HepG2 (cell line): ENCODE results near the gene PPP4C. TPM values are rescaled to one million over a fixed set of nuclear protein-coding genes. Genes with fewer than 3 reads are reported as not detected.

Experiments used
- BRCA1 ChIP-seq: sonication (generic); formaldehyde crosslinking; IDR thresholded peaks from 2 replicates; pipeline ENCODE4 v1.4.0; 2020; ENCODE audit warnings: missing genetic modification reagents
- CCDC6 ChIP-seq: sonication (generic); formaldehyde crosslinking; IDR thresholded peaks from 2 replicates; pipeline ENCODE4 v1.8.1; 2022; ENCODE audit warnings: mild to moderate bottlenecking, missing genetic modification reagents, moderate library complexity
- FOSL1 ChIP-seq: sonication (generic); formaldehyde crosslinking; IDR thresholded peaks from 2 replicates; pipeline ENCODE4 v1.9.0; 2021; ENCODE audit warnings: missing genetic modification reagents, borderline replicate concordance
- GTF2F1 ChIP-seq: fragments of 150-350 bp; IDR thresholded peaks from 2 replicates; pipeline ENCODE4 v1.6.1; 2014; ENCODE audit warnings: low read length
- JUND ChIP-seq: sonication (generic); formaldehyde crosslinking; IDR thresholded peaks from 2 replicates; pipeline ENCODE4 v1.8.0; 2022; ENCODE audit warnings: mild to moderate bottlenecking, missing genetic modification reagents
- NFE2 ChIP-seq: sonication (generic); formaldehyde crosslinking; IDR thresholded peaks from 2 replicates; pipeline ENCODE4 v1.4.0; 2020; ENCODE audit warnings: missing genetic modification reagents
- NFYC ChIP-seq: IDR thresholded peaks from 2 replicates; pipeline ENCODE4 v1.6.1; 2016; ENCODE audit warnings: missing genetic modification reagents, missing compliant biosample characterization
- RFXAP ChIP-seq: sonication (generic); formaldehyde crosslinking; IDR thresholded peaks from 2 replicates; pipeline ENCODE4 v1.4.0; 2020; ENCODE audit warnings: missing genetic modification reagents, borderline replicate concordance
- RORA ChIP-seq: sonication (generic); formaldehyde crosslinking; IDR thresholded peaks from 2 replicates; pipeline ENCODE4 v1.5.0; 2020; ENCODE audit warnings: mild to moderate bottlenecking, missing genetic modification reagents, moderate library complexity
- SATB2 ChIP-seq: sonication (generic); formaldehyde crosslinking; IDR thresholded peaks from 2 replicates; pipeline ENCODE4 v1.5.0; 2020; ENCODE audit warnings: missing genetic modification reagents
- YEATS2 ChIP-seq: sonication (generic); formaldehyde crosslinking; IDR thresholded peaks from 2 replicates; pipeline ENCODE4 v1.4.0; 2020; ENCODE audit warnings: missing genetic modification reagents, borderline replicate concordance
- ZBED4 ChIP-seq: sonication (generic); formaldehyde crosslinking; IDR thresholded peaks from 2 replicates; pipeline ENCODE4 v1.4.0; 2020; ENCODE audit warnings: missing genetic modification reagents, borderline replicate concordance
- ZBTB33 ChIP-seq: sonication (generic); formaldehyde crosslinking; IDR thresholded peaks from 2 replicates; pipeline ENCODE4 v1.4.0; 2020; ENCODE audit warnings: missing genetic modification reagents
- ZNF263 ChIP-seq: sonication (generic); formaldehyde crosslinking; IDR thresholded peaks from 2 replicates; pipeline ENCODE4 v1.4.0; 2020; ENCODE audit warnings: missing genetic modification reagents
- ZNF264 ChIP-seq: sonication (generic); formaldehyde crosslinking; IDR thresholded peaks from 2 replicates; pipeline ENCODE4 v1.4.0; 2020; ENCODE audit warnings: missing genetic modification reagents
- ZNF670 ChIP-seq: sonication (generic); formaldehyde crosslinking; IDR thresholded peaks from 2 replicates; pipeline ENCODE4 v1.8.0; 2022; ENCODE audit warnings: mild to moderate bottlenecking, missing genetic modification reagents, borderline replicate concordance
- polyA plus RNA-seq, 8 experiments: library from polyadenylated mRNA; depleted of rRNA in 3 of 8; stranded (reverse) in 7 of 8; unstranded in 1 of 8; fragments of >200 nt; fragmentation: Illumina TruSeq in 4 of 8; extraction: Trizol in 4 of 8; gene quantifications; 2 replicates each; pipeline versions ENCODE4 v1.2.1 to v1.2.3, GENCODE V29; 2011 to 2016; ENCODE audit warnings: low read depth in 4 of 8, missing spikeins in 1 of 8, mixed read lengths in 1 of 8; ENCODE audit not compliant: insufficient read depth in 1 of 8
- total RNA-seq, 5 experiments: library from RNA; depleted of rRNA; stranded (reverse); fragments of >200 nt; fragmentation: Illumina TruSeq; extraction: Trizol; gene quantifications; 2 replicates each; pipeline ENCODE4 v1.2.3, GENCODE V29; 2016; ENCODE audit warnings: low read depth in 1 of 5
- TF ChIP-seq, protein P1 (sequence below): sonication (generic); formaldehyde crosslinking; IDR thresholded peaks from 2 replicates; pipeline ENCODE4 v1.5.0; 2020; ENCODE audit warnings: missing genetic modification reagents, mild to moderate bottlenecking, borderline replicate concordance
- TF ChIP-seq, protein P2 (sequence below): sonication (generic); formaldehyde crosslinking; IDR thresholded peaks from 2 replicates; pipeline ENCODE4 v1.4.0; 2020; ENCODE audit warnings: missing genetic modification reagents, borderline replicate concordance
- TF ChIP-seq, protein P3 (sequence below), 2 experiments: fragments of 450-650 bp in 1 of 2; sonication (generic) in 1 of 2; formaldehyde crosslinking; IDR thresholded peaks; 2 replicates each; pipeline versions ENCODE4 v1.5.0 to v1.8.0; 2020 to 2022; ENCODE audit warnings: mild to moderate bottlenecking in 1 of 2, missing genetic modification reagents in 1 of 2

Gene PPP4C
- total and polyA plus RNA-seq, 2 of the 13 experiments (the other 11 are each of a cell fraction or from before 2014, with no cell fraction given) = 176 to 220 TPM

GRCh38 chr16:30032083-30032819 is 43.5 kb upstream of the PPP4C start (continued):
- TF ChIP-seq FOSL1 (CRISPR knock-in tag) (no peak), ZBTB33 (CRISPR knock-in tag) (peak; percentile 61), RORA (CRISPR knock-in tag) (no peak), SATB2 (CRISPR knock-in tag) (no peak), RFXAP (CRISPR knock-in tag) (no peak), YEATS2 (CRISPR knock-in tag) (no peak), NFE2 (no peak), CCDC6 (no peak), ZBED4 (peak; percentile 72; the same call in 1 of the 2 replicates), ZNF264 (CRISPR knock-in tag) (no peak), BRCA1 (CRISPR knock-in tag) (no peak), ZNF263 (CRISPR knock-in tag) (no peak), NFYC (CRISPR knock-in tag) (no peak), JUND (CRISPR knock-in tag) (no peak), GTF2F1 (no peak), ZNF670 (CRISPR knock-in tag) (no peak)
- TF ChIP-seq, protein P1, sequence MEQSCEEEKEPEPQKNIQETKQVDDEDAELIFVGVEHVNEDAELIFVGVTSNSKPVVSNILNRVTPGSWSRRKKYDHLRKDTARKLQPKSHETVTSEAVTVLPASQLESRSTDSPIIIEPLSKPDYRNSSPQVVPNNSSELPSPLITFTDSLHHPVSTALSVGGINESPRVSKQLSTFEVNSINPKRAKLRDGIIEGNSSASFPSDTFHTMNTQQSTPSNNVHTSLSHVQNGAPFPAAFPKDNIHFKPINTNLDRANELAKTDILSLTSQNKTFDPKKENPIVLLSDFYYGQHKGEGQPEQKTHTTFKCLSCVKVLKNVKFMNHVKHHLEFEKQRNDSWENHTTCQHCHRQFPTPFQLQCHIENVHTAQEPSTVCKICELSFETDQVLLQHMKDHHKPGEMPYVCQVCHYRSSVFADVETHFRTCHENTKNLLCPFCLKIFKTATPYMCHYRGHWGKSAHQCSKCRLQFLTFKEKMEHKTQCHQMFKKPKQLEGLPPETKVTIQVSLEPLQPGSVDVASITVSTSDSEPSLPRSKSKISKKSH = no peak
- TF ChIP-seq, protein P2, sequence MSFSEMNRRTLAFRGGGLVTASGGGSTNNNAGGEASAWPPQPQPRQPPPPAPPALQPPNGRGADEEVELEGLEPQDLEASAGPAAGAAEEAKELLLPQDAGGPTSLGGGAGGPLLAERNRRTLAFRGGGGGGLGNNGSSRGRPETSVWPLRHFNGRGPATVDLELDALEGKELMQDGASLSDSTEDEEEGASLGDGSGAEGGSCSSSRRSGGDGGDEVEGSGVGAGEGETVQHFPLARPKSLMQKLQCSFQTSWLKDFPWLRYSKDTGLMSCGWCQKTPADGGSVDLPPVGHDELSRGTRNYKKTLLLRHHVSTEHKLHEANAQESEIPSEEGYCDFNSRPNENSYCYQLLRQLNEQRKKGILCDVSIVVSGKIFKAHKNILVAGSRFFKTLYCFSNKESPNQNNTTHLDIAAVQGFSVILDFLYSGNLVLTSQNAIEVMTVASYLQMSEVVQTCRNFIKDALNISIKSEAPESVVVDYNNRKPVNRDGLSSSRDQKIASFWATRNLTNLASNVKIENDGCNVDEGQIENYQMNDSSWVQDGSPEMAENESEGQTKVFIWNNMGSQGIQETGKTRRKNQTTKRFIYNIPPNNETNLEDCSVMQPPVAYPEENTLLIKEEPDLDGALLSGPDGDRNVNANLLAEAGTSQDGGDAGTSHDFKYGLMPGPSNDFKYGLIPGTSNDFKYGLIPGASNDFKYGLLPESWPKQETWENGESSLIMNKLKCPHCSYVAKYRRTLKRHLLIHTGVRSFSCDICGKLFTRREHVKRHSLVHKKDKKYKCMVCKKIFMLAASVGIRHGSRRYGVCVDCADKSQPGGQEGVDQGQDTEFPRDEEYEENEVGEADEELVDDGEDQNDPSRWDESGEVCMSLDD = no peak
- TF ChIP-seq, protein P3, sequence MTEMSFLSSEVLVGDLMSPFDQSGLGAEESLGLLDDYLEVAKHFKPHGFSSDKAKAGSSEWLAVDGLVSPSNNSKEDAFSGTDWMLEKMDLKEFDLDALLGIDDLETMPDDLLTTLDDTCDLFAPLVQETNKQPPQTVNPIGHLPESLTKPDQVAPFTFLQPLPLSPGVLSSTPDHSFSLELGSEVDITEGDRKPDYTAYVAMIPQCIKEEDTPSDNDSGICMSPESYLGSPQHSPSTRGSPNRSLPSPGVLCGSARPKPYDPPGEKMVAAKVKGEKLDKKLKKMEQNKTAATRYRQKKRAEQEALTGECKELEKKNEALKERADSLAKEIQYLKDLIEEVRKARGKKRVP (CRISPR knock-in tag; IDR thresholded peaks at IDR 0.05) = no peak
